Fibroblast of lung (primary cell): Measurements from ENCODE around the gene TIGD7. TPM values are rescaled to one million over a fixed set of nuclear protein-coding genes. Genes with fewer than 3 reads are reported as not detected.

Experiments
- DNase-seq, 2 donors: peaks; one replicate each; pipeline versions ENCODE4 v3.0.0 to v3.0.0-alpha.2; 2010; ENCODE audit warnings: low read depth in 2 of 2
- H2AFZ ChIP-seq: 2 replicates; pipeline ENCODE4 v1.5.1; 2012; ENCODE audit warnings: low read length, control low read depth, inconsistent platforms
- H3K27ac ChIP-seq: 2 replicates; pipeline ENCODE4 v1.5.1; 2011; ENCODE audit warnings: low read length, control low read depth; ENCODE audit not compliant: insufficient read depth
- H3K27me3 ChIP-seq: 2 replicates; pipeline ENCODE4 v1.5.1; 2011; ENCODE audit warnings: mild to moderate bottlenecking, low read length; ENCODE audit not compliant: control insufficient read depth, insufficient read depth
- H3K36me3 ChIP-seq: 2 replicates; pipeline ENCODE4 v1.5.1; 2011; ENCODE audit warnings: low read length; ENCODE audit not compliant: control insufficient read depth, insufficient read depth
- H3K4me1 ChIP-seq: 2 replicates; pipeline ENCODE4 v1.5.1; 2011; ENCODE audit warnings: low read length; ENCODE audit not compliant: control insufficient read depth, insufficient read depth; ENCODE audit errors: extremely low read depth
- H3K4me2 ChIP-seq: 2 replicates; pipeline ENCODE4 v1.5.1; 2011; ENCODE audit warnings: low read length, control low read depth; ENCODE audit not compliant: insufficient read depth; ENCODE audit errors: extremely low read depth
- H3K4me3 ChIP-seq, 4 experiments: fragments of 200-600 bp in 1 of 4; sonication (generic) in 1 of 4; replicated peaks in 1 of 4; 2 replicates each; pipeline ENCODE4 v1.5.1; 2011 to 2016; ENCODE audit warnings: low read length in 4 of 4, low read depth in 3 of 4, mild to moderate bottlenecking in 3 of 4, control low read depth in 2 of 4, inconsistent platforms in 1 of 4, mixed read lengths in 1 of 4; ENCODE audit not compliant: insufficient read depth in 1 of 4; ENCODE audit errors: control extremely low read depth in 1 of 4
- H3K79me2 ChIP-seq: 2 replicates; pipeline ENCODE4 v1.5.1; 2012; ENCODE audit warnings: mild to moderate bottlenecking, low read length, inconsistent platforms; ENCODE audit not compliant: control insufficient read depth, insufficient read depth
- H3K9ac ChIP-seq: 2 replicates; pipeline ENCODE4 v1.5.1; 2011; ENCODE audit warnings: mild to moderate bottlenecking, low read length, control low read depth; ENCODE audit not compliant: insufficient read depth
- H3K9me3 ChIP-seq: 2 replicates; pipeline ENCODE4 v1.5.1; 2012; ENCODE audit warnings: low read depth, low read length; ENCODE audit not compliant: control insufficient read depth, insufficient read depth
- H4K20me1 ChIP-seq: 2 replicates; pipeline ENCODE4 v1.5.1; 2011; ENCODE audit warnings: low read length; ENCODE audit not compliant: control insufficient read depth, insufficient read depth; ENCODE audit errors: extremely low read depth
- CTCF ChIP-seq, 2 donors: IDR thresholded peaks in 1 of 2; conservative IDR thresholded peaks in 1 of 2; 1 replicate in 1 of 2; 2 replicates in 1 of 2; pipeline ENCODE4 v1.5.1; 2011 to 2012; ENCODE audit warnings: low read length in 2 of 2, control low read depth in 1 of 2, inconsistent platforms in 1 of 2, low read depth in 1 of 2, mild to moderate bottlenecking in 1 of 2
- EZH2 ChIP-seq: IDR thresholded peaks from 2 replicates; pipeline ENCODE4 v1.5.1; 2012; ENCODE audit warnings: low read length, control low read depth, mild to moderate bottlenecking; ENCODE audit errors: missing control alignments
- polyA plus RNA-seq, 2 donors: library from polyadenylated mRNA; depleted of rRNA in 1 of 2; stranded (reverse) in 1 of 2; unstranded in 1 of 2; fragments of >200 nt; gene quantifications; 2 replicates each; pipeline ENCODE4 v1.2.1, GENCODE V29; 2011 to 2012; ENCODE audit warnings: missing spikeins in 1 of 2
- total RNA-seq: library from RNA; depleted of rRNA; stranded (reverse); fragments of >200 nt; gene quantifications from 2 replicates; pipeline ENCODE4 v1.2.1, GENCODE V29; 2014

The TIGD7 gene
- total and polyA plus RNA-seq, 2 donors (not counting 1 experiment from before 2014, with no cell fraction given) = 2.9 to 9.6 TPM

DNA sequence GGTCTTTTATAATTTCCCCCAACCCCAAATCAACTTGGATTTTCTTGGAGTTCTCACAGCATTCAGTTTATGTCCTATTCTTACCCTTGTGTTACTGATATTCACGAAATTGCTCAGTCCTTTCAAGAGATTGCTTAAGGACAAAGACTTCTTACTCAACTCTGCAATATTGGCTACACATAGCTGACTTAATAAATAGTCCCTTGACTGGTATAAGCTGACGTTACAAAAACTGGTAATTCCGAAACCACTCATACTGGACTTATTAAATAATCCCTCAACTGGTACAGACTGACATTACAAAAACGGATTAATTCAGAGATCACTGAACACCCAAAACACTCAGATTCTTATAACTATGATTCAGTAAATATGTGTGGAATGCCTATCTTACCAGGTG lies 860 bp downstream of the TIGD7 start:
- Histone ChIP-seq H3K27me3 (no peaks in the 10 kb centered on the region), H3K79me2 (no peaks in the 10 kb centered on the region), H3K27ac (no peak overlapping the region), H2AFZ (no peak overlapping the region), H3K4me3 (peak overlapping the region; percentile 70 to 86 (median 79)), H3K4me1 (peaks cover 2% of the 10 kb centered on the region), H3K36me3 (peaks cover 4% of the 10 kb centered on the region), H3K9ac (no peak overlapping the region), H3K9me3 (peaks cover 2% of the 10 kb centered on the region), H3K4me2 (peak overlapping the region; percentile 74), H4K20me1 (no peaks in the 10 kb centered on the region)
- DNase-seq = peak in 1 of 2 donors; percentile 31
- TF ChIP-seq EZH2 = no peak
- no peak for TF ChIP-seq CTCF (conservative IDR thresholded peaks at IDR 0.05 in 1 of 2, IDR thresholded peaks at IDR 0.05 in 1 of 2; ENCODE audit: low read depth in 1 of 2, low read length in 2 of 2)

- H3K36me3 ChIP-seq = peaks cover 8% of the 10 kb centered on the region
Observed at GRCh38 chr16:3295783-3296182, 9.4 kb downstream of the TIGD7 start.

DNA sequence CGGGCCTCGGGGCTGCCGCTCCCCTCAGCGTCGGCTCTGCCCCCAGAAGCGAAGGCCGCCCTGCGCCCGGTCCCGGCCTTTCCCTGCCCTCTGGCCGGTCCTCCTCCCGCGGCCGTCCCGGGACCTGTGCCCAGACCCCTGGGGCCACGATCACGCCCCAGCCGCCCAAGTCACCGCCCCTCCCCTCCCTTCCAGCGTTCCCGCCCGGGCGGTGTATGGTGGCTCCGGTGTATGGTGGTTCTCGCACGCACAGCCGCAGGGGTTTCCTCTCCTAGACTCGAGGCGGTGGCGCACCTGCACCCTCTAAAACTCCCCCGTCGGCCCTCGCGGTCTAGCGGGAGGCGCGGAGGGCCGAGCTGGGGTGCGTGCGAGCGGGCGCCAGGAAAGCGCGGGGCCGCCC lies 10.0 kb downstream of the TIGD7 start:
- Histone ChIP-seq H4K20me1 (no peaks in the 10 kb centered on the region), H3K27me3 (no peaks in the 10 kb centered on the region), H3K9me3 (peaks cover 11% of the 10 kb centered on the region), H3K4me2 (no peak overlapping the region), H3K9ac (no peak overlapping the region), H3K36me3 (peaks cover 8% of the 10 kb centered on the region), H2AFZ (no peak overlapping the region), H3K4me3 (no peak overlapping the region), H3K27ac (no peak overlapping the region), H3K79me2 (peaks cover 6% of the 10 kb centered on the region), H3K4me1 (no peaks in the 10 kb centered on the region)
- no peak for TF ChIP-seq EZH2
- TF ChIP-seq CTCF (conservative IDR thresholded peaks at IDR 0.05 in 1 of 2, IDR thresholded peaks at IDR 0.05 in 1 of 2; ENCODE audit: low read depth in 1 of 2, low read length in 2 of 2) = no peak
- DNase-seq = no peak

More at GRCh38 chr16:3295783-3296182, 9.4 kb downstream of the TIGD7 start:
- H3K9ac ChIP-seq = no peak overlapping the region
- H3K9me3 ChIP-seq = peaks cover 10% of the 10 kb centered on the region
- no peak overlapping the region for H3K4me3 ChIP-seq
- H3K4me2 ChIP-seq = no peak overlapping the region
- no peaks in the 10 kb centered on the region for H3K27me3 ChIP-seq
- TF ChIP-seq CTCF (conservative IDR thresholded peaks at IDR 0.05 in 1 of 2, IDR thresholded peaks at IDR 0.05 in 1 of 2; ENCODE audit: low read depth in 1 of 2, low read length in 2 of 2) (no peak), EZH2 (no peak)
- no peak overlapping the region for H2AFZ ChIP-seq
- H4K20me1 ChIP-seq = no peaks in the 10 kb centered on the region
- H3K4me1 ChIP-seq = no peaks in the 10 kb centered on the region
- peaks cover 4% of the 10 kb centered on the region for H3K79me2 ChIP-seq
- no peak for DNase-seq
- H3K27ac ChIP-seq = no peak overlapping the region
